VCaP (cell line): ENCODE measurements around the gene OSBPL10.

Experiments
- H3K27ac ChIP-seq: fragments of 450-650 bp; 2 replicates; pipeline ENCODE4 v1.5.1; 2017
- TF ChIP-seq, protein P1 (sequence below): fragments of 450-650 bp; conservative IDR thresholded peaks from 2 replicates; pipeline ENCODE4 v1.5.1; 2017; ENCODE audit warnings: mild to moderate bottlenecking, moderate library complexity

OSBPL10 gene

DNA sequence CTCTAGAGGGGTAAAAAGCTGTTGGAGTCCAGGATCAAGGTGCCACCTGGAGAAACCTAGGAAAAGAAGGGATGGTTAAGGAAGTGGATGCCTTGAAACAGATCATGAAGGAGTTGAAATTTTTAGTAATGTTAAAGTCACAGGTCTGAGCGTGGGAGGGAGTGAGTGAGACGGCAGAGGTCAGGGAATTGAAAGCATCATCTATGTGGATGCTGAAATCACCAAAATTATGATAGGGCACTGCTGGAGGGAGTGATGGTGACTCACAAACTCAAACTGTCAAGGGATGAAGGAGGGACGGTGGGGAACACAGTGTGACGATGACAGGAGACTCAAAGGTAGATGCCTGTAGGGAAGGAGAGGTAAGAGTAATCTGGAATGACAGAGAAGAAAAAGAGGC, 205.7 kb downstream of the OSBPL10 start:
- H3K27ac ChIP-seq: no peak overlapping the region
- TF ChIP-seq, protein P1, sequence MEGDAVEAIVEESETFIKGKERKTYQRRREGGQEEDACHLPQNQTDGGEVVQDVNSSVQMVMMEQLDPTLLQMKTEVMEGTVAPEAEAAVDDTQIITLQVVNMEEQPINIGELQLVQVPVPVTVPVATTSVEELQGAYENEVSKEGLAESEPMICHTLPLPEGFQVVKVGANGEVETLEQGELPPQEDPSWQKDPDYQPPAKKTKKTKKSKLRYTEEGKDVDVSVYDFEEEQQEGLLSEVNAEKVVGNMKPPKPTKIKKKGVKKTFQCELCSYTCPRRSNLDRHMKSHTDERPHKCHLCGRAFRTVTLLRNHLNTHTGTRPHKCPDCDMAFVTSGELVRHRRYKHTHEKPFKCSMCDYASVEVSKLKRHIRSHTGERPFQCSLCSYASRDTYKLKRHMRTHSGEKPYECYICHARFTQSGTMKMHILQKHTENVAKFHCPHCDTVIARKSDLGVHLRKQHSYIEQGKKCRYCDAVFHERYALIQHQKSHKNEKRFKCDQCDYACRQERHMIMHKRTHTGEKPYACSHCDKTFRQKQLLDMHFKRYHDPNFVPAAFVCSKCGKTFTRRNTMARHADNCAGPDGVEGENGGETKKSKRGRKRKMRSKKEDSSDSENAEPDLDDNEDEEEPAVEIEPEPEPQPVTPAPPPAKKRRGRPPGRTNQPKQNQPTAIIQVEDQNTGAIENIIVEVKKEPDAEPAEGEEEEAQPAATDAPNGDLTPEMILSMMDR: no peak

DNA sequence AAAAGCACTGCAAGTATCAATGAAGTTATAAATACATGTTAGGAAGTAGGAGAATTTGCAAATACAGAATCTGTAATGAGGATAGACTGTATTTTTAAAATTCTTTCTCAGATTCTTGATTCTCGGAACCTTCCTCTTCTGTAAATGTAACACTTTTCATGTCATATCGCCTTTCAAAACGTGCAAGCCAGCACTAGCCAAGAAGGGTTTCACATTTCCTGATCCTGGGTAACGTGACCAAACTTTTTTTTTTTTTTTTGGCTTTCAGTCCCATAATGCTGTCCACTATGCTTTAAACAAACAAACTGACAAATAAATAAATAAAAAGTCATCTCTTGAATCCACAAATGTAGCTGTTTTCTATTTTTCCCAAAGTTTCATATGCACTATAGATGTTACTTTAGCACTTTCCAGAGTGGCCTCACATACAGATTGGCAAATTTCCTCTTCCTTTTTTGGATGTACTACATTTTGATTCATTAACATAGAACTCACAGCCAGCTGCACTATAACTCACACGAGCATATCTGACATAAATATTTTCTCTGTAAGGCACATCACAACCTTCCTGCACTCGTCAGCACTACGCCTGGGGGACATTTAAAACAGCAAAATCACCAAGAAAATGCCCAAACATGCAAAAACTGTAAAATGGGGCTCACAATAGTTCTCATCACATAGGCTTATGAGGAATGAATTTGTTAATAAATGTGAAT, 208.1 kb downstream of the OSBPL10 start:
- TF ChIP-seq, protein P1: no peak
- H3K27ac ChIP-seq: no peak overlapping the region

DNA sequence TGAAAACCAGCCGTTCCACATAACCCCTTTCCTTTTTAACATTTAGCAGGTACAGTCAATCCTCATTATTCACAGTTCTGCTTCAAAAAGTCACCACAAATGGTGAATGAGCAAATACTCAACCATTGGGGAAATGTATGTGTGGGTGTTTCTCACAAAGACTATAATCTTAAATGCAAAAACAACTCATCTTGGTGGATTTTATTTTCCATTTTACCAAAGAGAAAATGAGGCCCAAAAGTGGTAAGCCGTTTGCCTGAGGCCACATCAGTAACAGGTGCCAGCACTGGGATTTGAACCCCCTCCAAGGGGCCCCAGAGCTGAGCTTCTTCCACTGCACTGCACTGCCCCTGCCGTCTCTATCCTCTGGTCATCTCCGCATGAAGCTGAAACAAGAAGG, 208.8 kb downstream of the OSBPL10 start:
- H3K27ac ChIP-seq: no peak overlapping the region
- TF ChIP-seq, protein P1: no peak

DNA sequence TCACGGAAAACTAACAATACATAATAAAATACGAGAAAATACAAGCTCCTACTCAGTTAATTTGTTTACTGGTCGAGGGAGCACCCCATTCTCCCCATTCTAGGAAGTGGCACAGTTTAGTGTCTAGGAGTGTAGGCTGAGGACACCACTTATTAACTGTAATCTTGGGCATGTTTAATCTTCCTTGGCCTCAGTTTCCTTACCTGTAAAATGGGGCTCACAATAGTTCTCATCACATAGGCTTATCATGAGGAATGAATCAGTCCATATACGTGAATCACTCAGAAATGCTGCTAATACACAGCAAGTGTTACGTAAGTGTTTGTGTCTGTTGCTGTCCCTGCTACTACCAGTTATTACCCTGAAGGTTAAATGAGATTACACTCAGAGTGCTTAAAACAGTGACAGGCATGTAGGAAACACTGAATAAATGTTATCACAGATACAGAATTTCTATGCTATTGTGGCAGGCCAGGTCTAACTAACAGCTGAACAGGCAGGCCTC, 210.2 kb downstream of the OSBPL10 start:
- no peak overlapping the region for H3K27ac ChIP-seq
- TF ChIP-seq, protein P1: no peak

DNA sequence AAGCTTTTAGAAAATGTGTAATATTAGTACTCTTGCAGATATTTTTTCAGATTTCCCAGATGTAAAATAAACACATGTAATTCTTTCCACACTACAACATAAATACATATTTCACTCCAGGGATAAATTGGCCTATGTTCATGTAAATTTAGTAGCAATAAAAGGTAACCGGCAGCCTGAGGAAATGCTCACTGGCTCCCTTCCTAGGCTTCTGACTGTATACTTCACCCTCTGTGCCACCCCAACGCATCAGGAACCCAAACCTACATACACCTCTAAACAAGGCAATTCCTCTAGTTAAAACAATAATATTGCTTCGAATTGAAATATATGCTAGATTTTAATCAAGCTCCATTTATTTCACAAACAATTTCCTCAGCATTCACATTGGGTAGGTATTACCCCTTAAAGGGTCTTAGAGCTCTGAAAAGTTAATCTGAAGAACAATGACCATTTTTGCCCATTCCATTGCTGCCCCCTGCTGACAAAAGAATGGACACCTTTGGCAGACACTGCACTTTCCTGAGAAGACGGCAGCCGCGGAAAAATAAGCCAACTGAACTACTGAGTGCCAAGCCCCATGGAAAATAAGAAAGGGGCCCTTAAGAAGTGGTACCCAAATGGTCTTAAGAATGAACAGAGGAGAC, 212.5 kb downstream of the OSBPL10 start:
- H3K27ac ChIP-seq: no peak overlapping the region

DNA sequence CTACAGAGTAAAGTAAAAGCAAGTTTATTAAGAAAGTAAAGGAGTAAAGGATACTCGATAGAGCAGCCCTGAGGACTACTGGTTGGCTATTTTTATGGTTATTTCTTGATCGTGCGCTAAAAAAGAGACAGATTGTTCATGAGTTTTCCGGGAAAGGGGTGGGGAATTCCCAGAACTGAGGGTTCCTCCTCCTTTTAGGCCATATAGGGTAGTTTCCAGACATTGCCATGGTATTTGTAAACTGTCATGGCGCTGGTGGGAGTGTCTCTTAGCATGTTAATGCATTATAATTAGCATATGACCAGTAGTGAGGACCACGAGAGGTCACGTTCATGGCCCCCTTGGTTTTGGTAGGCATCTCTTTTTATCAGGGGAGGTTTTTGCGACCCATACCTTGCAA, 213.1 kb downstream of the OSBPL10 start:
- H3K27ac ChIP-seq: no peak overlapping the region
- TF ChIP-seq, protein P1: no peak

More for the DNA sequence above, 212.5 kb downstream of the OSBPL10 start:
- TF ChIP-seq, protein P1: peak; percentile 81

DNA sequence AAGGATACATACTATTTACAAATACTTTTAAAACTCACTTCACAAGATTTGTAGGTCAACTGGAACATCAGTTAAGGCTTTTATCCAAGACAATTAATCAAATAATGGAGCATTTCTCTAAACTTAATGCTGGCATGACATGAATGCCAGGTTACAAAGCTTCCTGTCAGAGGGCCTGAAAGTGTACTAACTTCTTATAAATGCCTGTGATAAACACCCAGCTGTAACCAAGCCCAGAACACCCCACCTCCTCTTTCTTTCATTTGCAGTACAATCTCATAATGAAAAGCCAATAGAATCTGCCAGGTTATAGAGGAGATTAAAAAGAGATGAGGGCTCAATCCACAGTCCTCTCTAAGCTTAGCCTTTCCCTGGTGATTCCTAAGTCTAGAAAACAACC, 214.4 kb downstream of the OSBPL10 start:
- TF ChIP-seq, protein P1: no peak
- H3K27ac ChIP-seq: no peak overlapping the region; the same call in 1 of the 2 replicates
